HUES64 (cell line): ENCODE results near the gene GFPT2.
"Not testable (repeated sequence)": the region's sequence is repeated elsewhere in the genome, so short reads cannot be mapped to it uniquely, and the experiment has no call there.

Source experiments
- H3K27ac ChIP-seq: 2 replicates; pipeline ENCODE4 v1.7.0; 2013; ENCODE audit warnings: low read depth, low read length, inconsistent platforms
- H3K27me3 ChIP-seq: 2 replicates; pipeline ENCODE4 v1.6.1; 2013; ENCODE audit warnings: mild to moderate bottlenecking, low read length; ENCODE audit not compliant: insufficient read depth
- H3K36me3 ChIP-seq: 2 replicates; pipeline ENCODE4 v1.6.1; 2013; ENCODE audit warnings: mild to moderate bottlenecking, low read length; ENCODE audit not compliant: insufficient read depth
- H3K4me1 ChIP-seq: 2 replicates; pipeline ENCODE4 v1.6.1; 2013; ENCODE audit warnings: mild to moderate bottlenecking, low read length, moderate library complexity; ENCODE audit not compliant: insufficient read depth
- H3K4me3 ChIP-seq: 2 replicates; pipeline ENCODE4 v1.5.1; 2013; ENCODE audit warnings: mild to moderate bottlenecking, low read length, moderate library complexity
- H3K9ac ChIP-seq: 2 replicates; pipeline ENCODE4 v1.6.1; 2013; ENCODE audit warnings: mild to moderate bottlenecking, low read depth, low read length
- H3K9me3 ChIP-seq: 2 replicates; pipeline ENCODE4 v1.6.1; 2013; ENCODE audit warnings: low read depth, low read length; ENCODE audit not compliant: insufficient read depth
- WGBS: fragments of 150-250, 120-280 bp; methylation state at CpG from one replicate; pipeline ENCODE4 v1.1.7; 2013; ENCODE audit warnings: missing lambda C conversion rate; 5-methylcytosine and 5-hydroxymethylcytosine counted together

GFPT2 gene

DNA sequence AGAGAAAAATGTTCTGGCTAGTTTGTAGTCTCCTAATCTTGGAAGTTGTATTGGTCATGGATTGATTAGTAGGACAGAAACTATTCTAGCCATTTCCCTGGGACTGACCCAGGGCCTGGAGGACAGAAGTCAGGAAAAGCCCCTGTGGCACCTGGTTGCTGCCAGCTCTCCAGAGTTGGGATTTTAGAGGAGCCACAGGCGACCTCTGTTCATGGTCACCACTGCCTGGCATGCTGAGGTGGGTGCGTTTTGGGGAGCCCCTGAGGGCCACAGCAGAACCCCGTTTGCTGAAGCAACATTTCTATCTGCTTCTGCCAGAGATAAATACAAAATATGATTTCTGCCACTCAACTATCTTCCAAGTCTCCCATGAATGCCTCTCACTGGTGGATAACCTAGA, 53.6 kb downstream of the GFPT2 start:
- 96% methylated on average over 3 of the region's 3 CpGs for WGBS
- H3K27ac ChIP-seq, result no peak overlapping the region
- 0 out of 2 replicates have a peak, but pooled peaks cover 6% of the 10 kb centered on the region for H3K4me1 ChIP-seq
- peaks cover 42% of the 10 kb centered on the region for H3K36me3 ChIP-seq
- no peaks in the 10 kb centered on the region for H3K27me3 ChIP-seq
- no peaks in the 10 kb centered on the region for H3K9me3 ChIP-seq
- H3K9ac ChIP-seq, result no peak overlapping the region
- H3K4me3 ChIP-seq, result no peak overlapping the region

DNA sequence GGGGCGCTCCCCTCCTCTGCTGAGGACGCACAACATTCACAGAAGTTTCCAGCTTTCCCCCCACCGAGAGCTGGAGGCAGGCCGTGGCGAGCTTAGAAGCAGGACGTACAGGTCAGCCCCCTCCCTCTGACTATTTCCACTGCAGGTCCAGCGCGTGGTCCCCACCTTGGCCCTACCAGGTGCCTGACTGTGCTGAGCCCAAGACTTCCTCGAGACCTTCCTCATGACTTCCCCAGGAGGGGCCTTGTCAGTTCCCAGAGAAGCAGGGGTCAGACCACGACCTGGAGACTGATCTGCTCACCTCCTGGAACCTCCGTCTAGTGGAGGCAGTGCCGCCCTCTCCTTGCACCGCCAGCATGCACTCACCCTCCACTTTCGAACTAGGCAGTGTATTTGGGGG, 54.1 kb downstream of the GFPT2 start:
- H3K36me3 ChIP-seq, result peaks cover 36% of the 10 kb centered on the region
- H3K27ac ChIP-seq, H3K4me3 ChIP-seq, H3K4me1 ChIP-seq, H3K9me3 ChIP-seq, H3K27me3 ChIP-seq, H3K9ac ChIP-seq: not testable (repeated sequence)
- 93% methylated on average over 14 of the region's 14 CpGs for WGBS

DNA sequence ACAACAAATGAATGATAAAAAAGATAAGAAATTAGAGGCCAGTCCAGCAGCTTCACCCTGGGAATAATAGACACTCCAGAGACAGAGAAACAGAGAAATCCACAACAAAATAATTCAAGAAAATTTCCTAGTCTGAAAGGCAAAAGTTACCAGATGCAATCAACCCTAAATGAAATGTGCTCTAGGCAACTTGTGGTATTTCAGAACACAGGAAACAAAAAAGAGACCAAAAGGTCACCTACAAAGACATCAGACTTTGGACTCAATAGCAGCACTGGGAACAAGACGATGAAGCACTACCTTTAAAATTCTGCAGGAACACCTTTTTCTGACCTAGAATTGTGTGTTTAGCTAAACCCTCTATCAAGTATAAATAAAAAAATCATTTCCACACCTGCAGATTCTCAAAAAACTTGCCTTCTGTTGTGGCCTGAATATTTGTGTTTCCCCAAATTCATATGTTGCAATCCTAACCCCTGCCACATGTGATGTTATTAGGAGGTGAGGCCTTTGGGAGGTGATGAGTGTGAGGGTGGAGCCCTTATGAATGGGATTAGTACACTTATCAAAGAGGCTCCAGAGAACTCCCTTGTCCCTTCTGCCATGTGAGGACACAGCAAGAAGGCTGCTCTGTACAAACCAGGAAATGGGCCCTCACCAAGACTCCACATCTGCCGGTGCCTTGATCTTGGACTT, 55.4 kb downstream of the GFPT2 start:
- H3K36me3 ChIP-seq, result peaks cover 26% of the 10 kb centered on the region
- 89% methylated on average over 2 of the region's 2 CpGs for WGBS
- H3K4me1 ChIP-seq, result peaks cover 9% of the 10 kb centered on the region; the same call in 1 of the 2 replicates
- no peak overlapping the region for H3K27ac ChIP-seq
- H3K27me3 ChIP-seq, result no peaks in the 10 kb centered on the region
- no peak overlapping the region for H3K4me3 ChIP-seq
- no peaks in the 10 kb centered on the region for H3K9me3 ChIP-seq
- no peak overlapping the region for H3K9ac ChIP-seq

DNA sequence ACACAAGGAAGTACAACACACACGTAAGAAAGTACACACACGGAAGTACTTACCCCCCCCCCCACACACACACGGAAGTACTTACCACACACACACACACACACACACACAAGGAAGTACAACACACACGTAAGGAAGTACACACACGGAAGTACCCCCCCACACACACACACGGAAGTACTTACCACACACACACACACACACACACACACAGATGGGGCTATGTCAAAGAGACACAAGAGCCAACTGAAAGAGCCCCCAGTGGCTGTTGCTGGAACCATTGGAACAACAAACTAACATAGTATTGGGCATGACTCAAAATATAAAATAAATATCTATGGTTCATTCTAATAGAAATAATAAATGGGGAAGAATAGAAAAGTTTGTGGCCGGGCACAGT, 56.4 kb downstream of the GFPT2 start:
- 77% methylated on average over 4 of the region's 7 CpGs for WGBS
- peaks cover 9% of the 10 kb centered on the region; the same call in 1 of the 2 replicates for H3K4me1 ChIP-seq
- H3K27ac ChIP-seq, result no peak overlapping the region
- H3K36me3 ChIP-seq, result peaks cover 17% of the 10 kb centered on the region
- no peak overlapping the region for H3K4me3 ChIP-seq
- H3K9me3 ChIP-seq, result no peaks in the 10 kb centered on the region
- H3K27me3 ChIP-seq, result no peaks in the 10 kb centered on the region
- no peak overlapping the region for H3K9ac ChIP-seq

- Histone ChIP-seq H3K4me3 (no peak overlapping the region), H3K36me3 (no peaks in the 10 kb centered on the region), H3K4me1 (peaks cover 9% of the 10 kb centered on the region; the same call in 1 of the 2 replicates), H3K27me3 (no peaks in the 10 kb centered on the region), H3K27ac (no peak overlapping the region), H3K9me3 (no peaks in the 10 kb centered on the region), H3K9ac (no peak overlapping the region)
- 94% methylated on average over 10 of the region's 10 CpGs for WGBS
Observed at GRCh38 chr5:180294913-180295555, 58.1 kb downstream of the GFPT2 start.

GRCh38 chr5:180294411-180294810, 58.7 kb downstream of the GFPT2 start:
- H3K9me3 ChIP-seq, result no peaks in the 10 kb centered on the region
- H3K27ac ChIP-seq, result no peak overlapping the region
- no peaks in the 10 kb centered on the region for H3K36me3 ChIP-seq
- H3K9ac ChIP-seq, result no peak overlapping the region
- no peak overlapping the region for H3K4me3 ChIP-seq
- WGBS, result 96% methylated on average over 7 of the region's 7 CpGs
- H3K27me3 ChIP-seq, result no peaks in the 10 kb centered on the region
- H3K4me1 ChIP-seq, result peaks cover 9% of the 10 kb centered on the region; the same call in 1 of the 2 replicates

- Histone ChIP-seq H3K9me3 (no peaks in the 10 kb centered on the region), H3K4me1 (peaks cover 9% of the 10 kb centered on the region; the same call in 1 of the 2 replicates), H3K27me3 (no peaks in the 10 kb centered on the region), H3K4me3 (peak within 1 kb of the TSS; percentile 82), H3K27ac (peak within 1 kb of the TSS; percentile 83), H3K36me3 (no peaks in the 10 kb centered on the region), H3K9ac (peak within 1 kb of the TSS; percentile 86)
- under 1% methylated on average over 122 of the region's 122 CpGs for WGBS
Observed at GRCh38 chr5:180291943-180292831, 60.9 kb downstream of the GFPT2 start, which contains the start of gene MAPK9. MAPK9 (minus strand) TSS chr5:180292083; CDS start chr5:180280561, 11,522 bp downstream.

DNA sequence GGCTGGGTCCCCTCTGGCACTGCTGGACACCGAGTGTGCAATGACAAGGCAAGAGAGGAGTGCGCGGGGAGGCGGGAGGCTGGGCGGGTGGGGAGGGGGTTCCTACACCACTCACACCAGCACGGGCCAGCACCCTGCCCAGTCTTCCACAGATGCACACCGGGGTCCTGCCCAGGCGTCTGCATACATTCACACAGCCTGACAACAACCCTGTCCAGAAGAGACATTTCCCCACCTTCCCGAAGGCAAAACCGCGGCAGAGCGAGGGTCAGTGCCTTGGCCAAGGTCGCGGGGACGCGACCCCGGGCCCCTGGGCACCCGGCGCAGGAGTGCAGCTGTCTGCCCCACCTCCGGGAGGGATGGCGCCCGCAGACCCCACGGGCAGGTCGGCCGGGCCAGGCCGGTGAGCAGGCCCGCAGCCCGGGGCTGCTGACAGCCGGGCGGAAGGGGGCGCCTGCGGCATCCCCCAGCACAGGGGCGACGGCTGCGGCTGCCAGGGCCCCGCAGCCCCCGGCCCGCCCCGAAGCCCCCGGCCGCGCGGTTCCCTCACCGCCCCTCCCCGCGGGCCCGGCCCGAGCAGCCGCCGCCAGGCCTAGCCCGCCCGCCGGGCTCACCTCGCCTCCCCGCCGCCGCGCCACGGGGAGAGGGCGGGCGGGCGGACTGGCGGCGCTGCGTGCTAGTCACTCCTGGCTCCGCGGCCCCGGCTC, 61.7 kb downstream of the GFPT2 start:
- Histone ChIP-seq H3K9me3 (no peaks in the 10 kb centered on the region), H3K27ac (no peak overlapping the region), H3K27me3 (no peaks in the 10 kb centered on the region), H3K4me1 (peaks cover 9% of the 10 kb centered on the region; the same call in 1 of the 2 replicates), H3K36me3 (peaks cover 6% of the 10 kb centered on the region), H3K9ac (peak overlapping the region; percentile 32; the same call in 1 of the 2 replicates), H3K4me3 (peak overlapping the region; percentile 79)
- under 1% methylated on average over 64 of the region's 68 CpGs for WGBS

GRCh38 chr5:180290568-180291233, 62.4 kb downstream of the GFPT2 start:
- 32% methylated on average over 13 of the region's 13 CpGs for WGBS
- Histone ChIP-seq H3K4me3 (peak overlapping the region; percentile 79), H3K27ac (no peak overlapping the region), H3K9ac (no peak overlapping the region), H3K9me3 (no peaks in the 10 kb centered on the region), H3K36me3 (peaks cover 8% of the 10 kb centered on the region), H3K4me1 (peaks cover 9% of the 10 kb centered on the region; the same call in 1 of the 2 replicates), H3K27me3 (no peaks in the 10 kb centered on the region)

DNA sequence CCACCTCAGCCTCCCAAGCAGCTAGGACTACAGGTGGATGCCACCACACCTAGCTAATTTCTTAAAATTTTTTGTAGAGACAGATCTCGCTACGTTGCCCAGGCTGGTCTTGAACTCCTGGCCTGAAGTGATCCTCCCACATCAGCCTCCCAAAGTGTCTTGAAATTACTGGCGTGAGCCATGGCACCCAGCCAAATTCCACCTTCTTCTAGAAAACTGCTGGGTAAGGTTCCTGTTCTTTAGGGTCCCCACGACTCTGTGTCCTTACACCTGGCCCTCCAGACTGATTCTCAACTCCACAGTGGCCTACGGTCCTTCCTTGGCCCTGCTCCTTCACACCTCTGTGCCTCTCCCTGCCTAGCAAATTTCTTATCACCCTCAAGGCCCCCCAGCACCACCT, 63.2 kb downstream of the GFPT2 start:
- no peak overlapping the region for H3K27ac ChIP-seq
- WGBS, result 95% methylated on average over 5 of the region's 5 CpGs
- peaks cover 4% of the 10 kb centered on the region; the same call in 1 of the 2 replicates for H3K4me1 ChIP-seq
- peak overlapping the region; percentile 79; the same call in 1 of the 2 replicates for H3K4me3 ChIP-seq
- H3K9ac ChIP-seq, result no peak overlapping the region
- no peaks in the 10 kb centered on the region for H3K27me3 ChIP-seq
- H3K36me3 ChIP-seq, result peaks cover 13% of the 10 kb centered on the region
- no peaks in the 10 kb centered on the region for H3K9me3 ChIP-seq
